NOMO-1 (cell line): Measurements from ENCODE around the gene MLXIP.
"Not testable (repeated sequence)": the region's sequence is repeated elsewhere in the genome, so short reads cannot be mapped to it uniquely, and the experiment has no call there.

Source experiments
- DNase-seq, 2 experiments: peaks; one replicate each; lab custom pipeline; 2025; ENCODE audit not compliant: unreplicated experiment in 2 of 2; lab: John Stamatoyannopoulos, UW

The MLXIP gene

GRCh38 chr12:122172262-122172939, 93.8 kb downstream of the MLXIP start:
- DNase-seq = no peak

- no peak for DNase-seq
These were observed 95.7 kb downstream of the MLXIP start, which contains the start of gene IL31 for GRCh38 chr12:122174155-122174845. Gene IL31 (minus strand): TSS chr12:122174221. CDS start chr12:122174172, 49 bp downstream.

- not testable (repeated sequence) for DNase-seq
These were observed 97.9 kb downstream of the MLXIP start for GRCh38 chr12:122176473-122176872.

- DNase-seq = no peak
These were observed 104.5 kb downstream of the MLXIP start, which contains the start of gene LRRC43 for GRCh38 chr12:122182887-122183587. Gene LRRC43 (plus strand): TSS chr12:122183123. CDS start chr12:122183145, 22 bp downstream.

- DNase-seq = no peak
These were observed 105.0 kb downstream of the MLXIP start for GRCh38 chr12:122183588-122183940.

- no peak for DNase-seq
These were observed 106.0 kb downstream of the MLXIP start for GRCh38 chr12:122184517-122184916.

- no peak for DNase-seq
These were observed 106.5 kb downstream of the MLXIP start for GRCh38 chr12:122185079-122185478.

- DNase-seq = no peak
These were observed 107.0 kb downstream of the MLXIP start for GRCh38 chr12:122185494-122186082.

GRCh38 chr12:122187466-122187865, 108.9 kb downstream of the MLXIP start:
- no peak for DNase-seq

GRCh38 chr12:122189626-122190475, 111.3 kb downstream of the MLXIP start:
- DNase-seq = no peak

- peak; percentile 24 to 52 for DNase-seq
These were observed 112.5 kb downstream of the MLXIP start for GRCh38 chr12:122190842-122191668.

GRCh38 chr12:122192441-122192840, 113.9 kb downstream of the MLXIP start:
- no peak for DNase-seq

- no peak for DNase-seq
These were observed 116.2 kb downstream of the MLXIP start for GRCh38 chr12:122194804-122195203.

- DNase-seq = no peak
These were observed 116.8 kb downstream of the MLXIP start for GRCh38 chr12:122195405-122195804.
